ENCODE results near the gene CCS. TPM values are rescaled to one million over a fixed set of nuclear protein-coding genes. Genes with fewer than 3 reads are reported as not detected.

CCS gene
- total RNA-seq, 2 donors from 2014 or later, result 26.5 to 33.9 TPM

- peak; percentile 24 to 33 (median 32) for DNase-seq
- Histone ChIP-seq H3K27me3 (no peaks in the 10 kb centered on the region), H3K9me3 (no peaks in the 10 kb centered on the region), H3K4me3 (peak within 1 kb of the TSS; percentile 35 to 79), H3K4me1 (peaks cover 21% of the 10 kb centered on the region), H3K27ac (peak within 1 kb of the TSS in 2 of 4 donors; percentile 80 to 81), H3K36me3 (replicated peaks in 1 of 2; ENCODE audit: insufficient read depth in 1 of 2, low read depth in 2 of 2) (peaks cover 0 to 3% of the 10 kb centered on the region in 2 donors)
- TF ChIP-seq CTCF (IDR thresholded peaks at IDR 0.05) (no peak), POLR2A (IDR thresholded peaks at IDR 0.05) (no peak)
- no peak for ATAC-seq
- intact Hi-C loops (cut with DNase I), result no loop called here
- WGBS, 2 donors, result 3% methylated on average over 19 to 37 of the region's 37 CpGs
These were observed 46.5 kb upstream of the CCS start, which contains the start of gene ACTN3 for GRCh38 chr11:66546368-66546965. Gene ACTN3 (plus strand): TSS chr11:66546903. CDS start chr11:66546938, 35 bp downstream.

- H3K36me3 ChIP-seq (replicated peaks in 1 of 2; ENCODE audit: insufficient read depth in 1 of 2, low read depth in 2 of 2), result no peaks in the 10 kb centered on the region
- no peak for TF ChIP-seq CTCF (IDR thresholded peaks at IDR 0.05)
- TF ChIP-seq POLR2A (IDR thresholded peaks at IDR 0.05), result no peak
- H3K27me3 ChIP-seq, result no peaks in the 10 kb centered on the region
- H3K4me3 ChIP-seq, result no peak overlapping the region
- no peaks in the 10 kb centered on the region for H3K9me3 ChIP-seq
- no peak overlapping the region for H3K27ac ChIP-seq
- DNase-seq (no peak), ATAC-seq (no peak)
- intact Hi-C loops (cut with DNase I), result no loop called here
- peaks cover 21% of the 10 kb centered on the region for H3K4me1 ChIP-seq
- 37 to 59% methylated on average over 3 to 15 of the region's 18 CpGs for WGBS, 2 donors
These were observed 45.9 kb upstream of the CCS start for GRCh38 chr11:66546966-66547661.

GRCh38 chr11:66547662-66548009 lies 45.3 kb upstream of the CCS start:
- no peak overlapping the region for H3K4me3 ChIP-seq
- H3K36me3 ChIP-seq (replicated peaks in 1 of 2; ENCODE audit: insufficient read depth in 1 of 2, low read depth in 2 of 2), result no peaks in the 10 kb centered on the region
- H3K27me3 ChIP-seq, result no peaks in the 10 kb centered on the region
- no peaks in the 10 kb centered on the region for H3K9me3 ChIP-seq
- H3K4me1 ChIP-seq, result peaks cover 21% of the 10 kb centered on the region
- H3K27ac ChIP-seq, result no peak overlapping the region
- TF ChIP-seq CTCF (IDR thresholded peaks at IDR 0.05) (no peak), POLR2A (IDR thresholded peaks at IDR 0.05) (no peak)
- ATAC-seq, result no peak
- DNase-seq, result no peak
- WGBS, 2 donors, result 41 to 65% methylated on average over 3 to 5 of the region's 5 CpGs
- intact Hi-C loops (cut with DNase I), result no loop called here

GRCh38 chr11:66548041-66548440 lies 44.9 kb upstream of the CCS start:
- H3K4me3 ChIP-seq, result no peak overlapping the region
- TF ChIP-seq CTCF (IDR thresholded peaks at IDR 0.05), result no peak
- TF ChIP-seq POLR2A (IDR thresholded peaks at IDR 0.05), result no peak
- intact Hi-C loops (cut with DNase I), result no loop called here
- ATAC-seq, result no peak
- no peaks in the 10 kb centered on the region for H3K9me3 ChIP-seq
- no peaks in the 10 kb centered on the region for H3K27me3 ChIP-seq
- H3K36me3 ChIP-seq (replicated peaks in 1 of 2; ENCODE audit: insufficient read depth in 1 of 2, low read depth in 2 of 2), result no peaks in the 10 kb centered on the region
- H3K4me1 ChIP-seq, result peaks cover 21% of the 10 kb centered on the region
- DNase-seq, result no peak
- WGBS, 2 donors, result 34 to 41% methylated on average over 7 to 11 of the region's 11 CpGs
- no peak overlapping the region for H3K27ac ChIP-seq

Measured in body of pancreas (tissue), 4 donors.